HUES6 (cell line): ENCODE measurements around the gene BOLL.
"Not testable (repeated sequence)": the region's sequence is repeated elsewhere in the genome, so short reads cannot be mapped to it uniquely, and the experiment has no call there.

Experiments used
- H3K27ac ChIP-seq: 2 replicates; pipeline ENCODE4 v1.7.0; 2013; ENCODE audit warnings: low read depth, mild to moderate bottlenecking, low read length, inconsistent platforms
- H3K27me3 ChIP-seq: 2 replicates; pipeline ENCODE4 v1.6.1; 2013; ENCODE audit warnings: low read length; ENCODE audit not compliant: control insufficient read depth, insufficient read depth
- H3K36me3 ChIP-seq: 2 replicates; pipeline ENCODE4 v1.6.1; 2013; ENCODE audit warnings: low read length; ENCODE audit not compliant: control insufficient read depth, insufficient read depth
- H3K4me1 ChIP-seq: 2 replicates; pipeline ENCODE4 v1.6.1; 2013; ENCODE audit warnings: low read length; ENCODE audit not compliant: control insufficient read depth, insufficient read depth
- H3K4me3 ChIP-seq: 2 replicates; pipeline ENCODE4 v1.5.1; 2013; ENCODE audit warnings: low read depth, low read length
- H3K9ac ChIP-seq: one replicate; pipeline ENCODE4 v1.6.1; 2013; ENCODE audit warnings: mild to moderate bottlenecking, low read length
- H3K9me3 ChIP-seq: 2 replicates; pipeline ENCODE4 v1.6.1; 2013; ENCODE audit warnings: low read depth, low read length; ENCODE audit not compliant: control insufficient read depth, insufficient read depth

Gene BOLL

GRCh38 chr2:197793456-197793855 lies 8.3 kb upstream of the BOLL start:
- peaks cover 15% of the 10 kb centered on the region for H3K27me3 ChIP-seq
- peaks cover 11% of the 10 kb centered on the region; the same call in 1 of the 2 replicates for H3K9me3 ChIP-seq
- H3K4me1 ChIP-seq: no peaks in the 10 kb centered on the region
- no peak overlapping the region for H3K4me3 ChIP-seq
- H3K27ac ChIP-seq: no peak overlapping the region
- no peaks in the 10 kb centered on the region for H3K36me3 ChIP-seq
- H3K9ac ChIP-seq: no peak overlapping the region

GRCh38 chr2:197786010-197786877 lies 1.1 kb upstream of the BOLL start:
- Histone ChIP-seq H3K9me3 (0 out of 2 replicates have a peak, but pooled peaks cover 4% of the 10 kb centered on the region), H3K4me1 (no peaks in the 10 kb centered on the region), H3K4me3 (peak overlapping the region; percentile 71), H3K9ac (peak overlapping the region; percentile 51), H3K27me3 (peaks cover 48% of the 10 kb centered on the region), H3K36me3 (no peaks in the 10 kb centered on the region), H3K27ac (no peak overlapping the region)

- Histone ChIP-seq H3K4me3 (no peak overlapping the region), H3K4me1 (no peaks in the 10 kb centered on the region), H3K36me3 (no peaks in the 10 kb centered on the region), H3K27ac (no peak overlapping the region), H3K9ac (no peak overlapping the region), H3K27me3 (peaks cover 19% of the 10 kb centered on the region), H3K9me3 (0 out of 2 replicates have a peak, but pooled peaks cover 4% of the 10 kb centered on the region)
Measured at GRCh38 chr2:197782126-197782525, 3.0 kb downstream of the BOLL start.

- no peak overlapping the region for H3K4me3 ChIP-seq
- H3K36me3 ChIP-seq: no peaks in the 10 kb centered on the region
- H3K27me3 ChIP-seq: no peaks in the 10 kb centered on the region
- no peak overlapping the region for H3K27ac ChIP-seq
- no peaks in the 10 kb centered on the region for H3K4me1 ChIP-seq
- H3K9ac ChIP-seq: no peak overlapping the region
- H3K9me3 ChIP-seq: no peaks in the 10 kb centered on the region
Measured at GRCh38 chr2:197779261-197779660, 5.9 kb downstream of the BOLL start.

GRCh38 chr2:197777823-197778407 lies 7.2 kb downstream of the BOLL start:
- Histone ChIP-seq H3K4me1 (no peaks in the 10 kb centered on the region), H3K27me3 (no peaks in the 10 kb centered on the region), H3K36me3 (no peaks in the 10 kb centered on the region), H3K27ac (no peak overlapping the region), H3K9me3 (no peaks in the 10 kb centered on the region), H3K4me3 (no peak overlapping the region), H3K9ac (no peak overlapping the region)

- no peaks in the 10 kb centered on the region for H3K27me3 ChIP-seq
- H3K27ac ChIP-seq: no peak overlapping the region
- no peak overlapping the region for H3K4me3 ChIP-seq
- no peak overlapping the region for H3K9ac ChIP-seq
- H3K9me3 ChIP-seq: peaks cover 7% of the 10 kb centered on the region; the same call in 1 of the 2 replicates
- H3K4me1 ChIP-seq: no peaks in the 10 kb centered on the region
- H3K36me3 ChIP-seq: no peaks in the 10 kb centered on the region
Measured at GRCh38 chr2:197760293-197760657, 24.8 kb downstream of the BOLL start.

GRCh38 chr2:197759625-197760292 lies 25.4 kb downstream of the BOLL start:
- Histone ChIP-seq H3K36me3 (no peaks in the 10 kb centered on the region), H3K4me1 (no peaks in the 10 kb centered on the region), H3K9me3 (peaks cover 7% of the 10 kb centered on the region; the same call in 1 of the 2 replicates), H3K27me3 (no peaks in the 10 kb centered on the region), H3K4me3 (no peak overlapping the region), H3K27ac (no peak overlapping the region), H3K9ac (no peak overlapping the region)

GRCh38 chr2:197759013-197759412 lies 26.1 kb downstream of the BOLL start:
- no peaks in the 10 kb centered on the region for H3K27me3 ChIP-seq
- peaks cover 7% of the 10 kb centered on the region; the same call in 1 of the 2 replicates for H3K9me3 ChIP-seq
- no peaks in the 10 kb centered on the region for H3K4me1 ChIP-seq
- no peak overlapping the region for H3K27ac ChIP-seq
- H3K36me3 ChIP-seq: no peaks in the 10 kb centered on the region
- H3K4me3 ChIP-seq: no peak overlapping the region
- no peak overlapping the region for H3K9ac ChIP-seq

GRCh38 chr2:197740200-197740599 lies 44.9 kb downstream of the BOLL start:
- no peaks in the 10 kb centered on the region for H3K27me3 ChIP-seq
- no peak overlapping the region for H3K9ac ChIP-seq
- no peaks in the 10 kb centered on the region for H3K4me1 ChIP-seq
- H3K27ac ChIP-seq: no peak overlapping the region
- H3K9me3 ChIP-seq: no peaks in the 10 kb centered on the region
- H3K4me3 ChIP-seq: no peak overlapping the region
- no peaks in the 10 kb centered on the region for H3K36me3 ChIP-seq

GRCh38 chr2:197728555-197729544 lies 56.3 kb downstream of the BOLL start:
- H3K27ac ChIP-seq, H3K9me3 ChIP-seq, H3K36me3 ChIP-seq, H3K4me1 ChIP-seq, H3K27me3 ChIP-seq: not testable (repeated sequence)
- Histone ChIP-seq H3K4me3 (peak overlapping the region; percentile 37; the same call in 1 of the 2 replicates), H3K9ac (peak overlapping the region; percentile 16)
